HG03039 (cell line): ENCODE data around the gene FKBP2.
A peak's percentile ranks its signal among the peaks of the same experiment; 100 is the strongest.

ENCODE experiments used
- ATAC-seq: cut with Tn5 transposase; IDR thresholded peaks from one replicate; pipeline ENCODE4 v1.9.1; 2021; ENCODE audit warnings: mild to moderate bottlenecking, moderate library complexity; ENCODE audit not compliant: unreplicated experiment

The FKBP2 gene

DNA sequence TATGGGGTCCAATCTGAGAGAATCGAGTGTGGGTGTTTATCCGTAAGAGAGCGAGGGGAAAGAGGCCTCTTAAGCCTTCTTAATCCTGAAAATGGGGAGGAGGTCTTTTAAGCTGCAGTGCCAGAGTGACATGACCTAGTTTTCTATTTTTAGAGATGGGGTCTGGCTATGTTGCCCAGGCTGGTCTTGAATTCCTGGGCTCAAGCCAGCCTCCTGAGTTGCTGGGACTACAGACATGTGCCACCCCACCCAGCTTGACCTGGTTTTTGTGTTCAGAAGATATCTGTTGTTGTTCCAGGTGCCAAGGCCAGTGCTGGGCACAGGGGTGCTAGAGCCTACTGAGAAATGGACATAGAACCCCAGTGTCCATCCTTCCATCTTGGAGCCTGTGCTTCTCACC lies 42.2 kb downstream of the FKBP2 start:
- no peak for ATAC-seq

GRCh38 chr11:64284048-64284961 lies 43.4 kb downstream of the FKBP2 start, which contains the start of gene BAD:
Gene BAD (minus strand): TSS chr11:64284665. CDS start chr11:64284368, 297 bp downstream.
- ATAC-seq = peak; percentile 55

DNA sequence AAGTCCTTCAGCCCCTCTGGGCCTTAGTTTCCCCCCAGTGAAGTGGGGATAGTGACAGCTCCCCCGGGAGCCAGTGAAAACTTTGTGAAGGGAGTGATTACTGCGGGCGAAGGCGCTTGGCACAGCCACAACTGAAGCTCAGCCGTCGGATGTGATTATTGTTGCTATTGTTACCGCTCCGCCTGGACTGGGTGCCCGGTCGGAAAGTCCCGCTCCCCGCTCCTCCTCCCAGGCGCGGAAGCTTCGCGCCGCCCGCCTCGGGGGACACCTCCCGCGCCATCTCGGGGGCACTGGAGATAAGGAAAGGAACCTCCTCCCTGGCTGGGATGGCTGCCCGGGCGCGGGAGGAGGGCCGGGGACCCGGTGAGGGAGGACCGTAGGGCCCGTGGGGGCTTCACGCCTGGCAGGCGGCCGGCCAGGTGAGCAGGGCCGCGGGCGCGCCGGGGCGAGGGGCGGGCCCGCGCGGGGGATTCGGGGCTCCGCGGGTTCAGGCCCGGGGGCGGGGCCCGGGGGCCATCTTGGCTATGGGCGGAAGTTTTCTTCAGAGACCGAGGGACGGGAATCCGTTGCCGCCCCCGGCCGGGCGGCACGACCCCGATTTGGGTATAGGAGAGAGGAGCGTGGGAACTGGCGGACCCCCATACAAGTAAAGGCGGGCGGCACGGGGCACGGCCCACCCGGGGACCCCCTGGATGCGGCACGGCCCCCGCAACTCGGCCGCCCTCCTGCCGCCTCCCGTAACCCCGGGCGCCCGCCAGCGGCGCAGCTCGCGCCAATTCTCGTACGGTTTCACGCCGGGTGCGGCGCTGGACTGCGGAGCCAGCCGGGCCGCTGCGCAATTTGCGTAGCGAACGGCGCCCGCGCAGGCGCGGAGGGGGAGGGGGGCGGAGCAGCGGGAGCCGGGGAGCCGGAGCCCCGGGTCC lies 44.3 kb downstream of the FKBP2 start, which contains the start of gene GPR137:
Gene GPR137 (plus strand): TSS at position 887 of the 923 bp plus-strand sequence. CDS start 677 bp downstream, outside the sequence.
- ATAC-seq = peak; percentile 46

- ATAC-seq = no peak
These were observed 45.2 kb downstream of the FKBP2 start for GRCh38 chr11:64285885-64286800.

GRCh38 chr11:64286801-64287159 lies 45.9 kb downstream of the FKBP2 start:
- ATAC-seq = no peak

- no peak for ATAC-seq
These were observed 46.9 kb downstream of the FKBP2 start for GRCh38 chr11:64287676-64288352.

GRCh38 chr11:64288353-64288750 lies 47.5 kb downstream of the FKBP2 start:
- no peak for ATAC-seq

- no peak for ATAC-seq
These were observed 48.2 kb downstream of the FKBP2 start for GRCh38 chr11:64289002-64289564.

GRCh38 chr11:64290352-64291261 lies 49.7 kb downstream of the FKBP2 start:
- no peak for ATAC-seq

- ATAC-seq = no peak
These were observed 50.4 kb downstream of the FKBP2 start, which contains the start of gene KCNK4 for GRCh38 chr11:64291262-64291751. Gene KCNK4 (plus strand): TSS chr11:64291302. CDS start chr11:64293019, 1,717 bp downstream.

DNA sequence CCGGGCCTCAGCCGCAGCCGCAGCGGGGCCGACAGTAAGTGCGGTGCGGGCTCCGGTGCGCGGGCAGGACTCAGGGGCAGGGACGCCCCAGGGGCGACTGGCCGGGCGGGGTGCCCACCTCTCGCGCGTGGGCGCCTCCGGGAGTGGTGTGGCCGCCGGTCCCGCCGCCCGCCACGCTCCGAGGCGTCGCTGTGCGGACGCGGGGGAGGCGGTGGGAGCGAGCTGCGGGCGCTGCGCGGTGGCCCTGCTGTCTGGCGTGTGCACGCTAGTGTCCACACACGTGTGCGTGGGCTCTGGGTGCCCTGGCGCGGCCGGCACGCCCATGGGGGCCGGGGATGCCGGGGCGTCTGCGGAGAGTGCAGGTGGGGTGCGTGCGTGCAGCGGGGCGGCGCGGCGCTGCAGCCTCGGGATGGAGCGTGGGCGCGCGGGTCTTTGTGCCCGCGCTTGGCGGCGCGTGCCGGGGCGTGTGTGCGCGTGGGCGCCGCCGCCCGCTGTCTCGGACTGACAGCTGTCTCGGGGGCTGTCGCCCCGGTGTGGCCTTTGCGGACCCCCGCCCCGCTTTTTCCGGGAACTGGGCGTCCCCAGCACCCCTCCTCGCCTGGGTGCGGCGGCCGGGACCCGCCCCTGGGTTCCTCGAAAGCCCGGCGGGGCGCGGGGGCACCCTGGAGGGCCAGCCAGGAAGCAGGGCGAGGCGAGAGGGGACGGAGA lies 51.0 kb downstream of the FKBP2 start:
- no peak for ATAC-seq

- ATAC-seq = no peak
These were observed 51.8 kb downstream of the FKBP2 start for GRCh38 chr11:64292460-64293254.
